Keratinocyte (primary cell): ENCODE measurements around the gene PARD3. TPM values are rescaled to one million over a fixed set of nuclear protein-coding genes. Genes with fewer than 3 reads are reported as not detected.

Experiments
- DNase-seq: peaks from one replicate; pipeline ENCODE4 v3.0.0-alpha.2; 2011; ENCODE audit warnings: low read depth, missing footprints, low spot score
- FAIRE-seq: peaks from 2 replicates; lab custom pipeline; 2011; peaks lifted over from hg19 to GRCh38; lab: Jason Lieb, UNC
- H2AFZ ChIP-seq: 2 replicates; pipeline ENCODE4 v1.6.0; 2012; ENCODE audit warnings: low read length, control low read depth, inconsistent platforms; ENCODE audit not compliant: control insufficient read depth
- H3K27ac ChIP-seq: 2 replicates; pipeline ENCODE4 v1.5.1; 2011; ENCODE audit warnings: low read length; ENCODE audit not compliant: control insufficient read depth, insufficient read depth
- H3K27me3 ChIP-seq: 3 replicates; pipeline ENCODE4 v1.6.0; 2011; ENCODE audit warnings: low read length; ENCODE audit not compliant: control insufficient read depth, insufficient read depth; ENCODE audit errors: extremely low read depth
- H3K36me3 ChIP-seq, 2 experiments: 2 replicates in 1 of 2; 3 replicates in 1 of 2; pipeline ENCODE4 v1.5.1; 2011; ENCODE audit warnings: low read length in 2 of 2, mild to moderate bottlenecking in 1 of 2; ENCODE audit not compliant: control insufficient read depth in 2 of 2, insufficient read depth in 2 of 2; ENCODE audit errors: extremely low read depth in 1 of 2
- H3K4me1 ChIP-seq: 3 replicates; pipeline ENCODE4 v1.5.1; 2011; ENCODE audit warnings: low read length; ENCODE audit not compliant: control insufficient read depth, insufficient read depth; ENCODE audit errors: extremely low read depth
- H3K4me2 ChIP-seq: 3 replicates; pipeline ENCODE4 v1.6.0; 2011; ENCODE audit warnings: low read depth, low read length; ENCODE audit not compliant: control insufficient read depth, insufficient read depth; ENCODE audit errors: extremely low read depth
- H3K4me3 ChIP-seq, 3 experiments: fragments of 200-600 bp in 1 of 3; sonication (generic) in 1 of 3; 2 replicates in 2 of 3; 3 replicates in 1 of 3; pipeline ENCODE4 v1.5.1; 2011 to 2016; ENCODE audit warnings: low read length in 3 of 3, mild to moderate bottlenecking in 3 of 3, control low read depth in 2 of 3, inconsistent platforms in 1 of 3, low read depth in 1 of 3, mixed read lengths in 1 of 3, mixed run types in 1 of 3, moderate library complexity in 1 of 3; ENCODE audit not compliant: control insufficient read depth in 2 of 3, insufficient read depth in 2 of 3; ENCODE audit errors: extremely low read depth in 1 of 3
- H3K79me2 ChIP-seq: 2 replicates; pipeline ENCODE4 v1.6.0; 2012; ENCODE audit warnings: low read length; ENCODE audit not compliant: control insufficient read depth, insufficient read depth
- H3K9ac ChIP-seq: 3 replicates; pipeline ENCODE4 v1.6.0; 2011; ENCODE audit warnings: low read length; ENCODE audit not compliant: control insufficient read depth, insufficient read depth; ENCODE audit errors: extremely low read depth
- H3K9me1 ChIP-seq: 3 replicates; pipeline ENCODE4 v1.6.0; 2011; ENCODE audit warnings: low read length; ENCODE audit not compliant: control insufficient read depth, insufficient read depth; ENCODE audit errors: extremely low read depth
- H3K9me3 ChIP-seq: 2 replicates; pipeline ENCODE4 v1.5.1; 2012; ENCODE audit warnings: low read depth, low read length; ENCODE audit not compliant: control insufficient read depth
- H4K20me1 ChIP-seq: 3 replicates; pipeline ENCODE4 v1.6.0; 2011; ENCODE audit warnings: low read length; ENCODE audit not compliant: control insufficient read depth, insufficient read depth; ENCODE audit errors: extremely low read depth
- EZH2 ChIP-seq: IDR thresholded peaks from one replicate; pipeline ENCODE4 v1.6.1; 2012; ENCODE audit warnings: inconsistent platforms, mild to moderate bottlenecking, low read length, moderate library complexity
- dilution Hi-C: fragments of 300-500 bp; cut with MboI; formaldehyde crosslinking; loops from one replicate; pipeline ENCODE4 v1.7.0; 2020; ENCODE audit warnings: low sequenced_read_pairs; ENCODE audit not compliant: extremely low pct_ligation_motif_present
- polyA plus RNA-seq, 5 experiments: library from polyadenylated mRNA; depleted of rRNA in 3 of 5; stranded (reverse) in 3 of 5; stranded (forward) in 1 of 5; unstranded in 1 of 5; fragments of >200 nt; gene quantifications; 1 replicate in 1 of 5; 2 replicates in 3 of 5; 3 replicates in 1 of 5; pipeline versions ENCODE4 v1.2.1 to v1.2.3, GENCODE V29; 2011 to 2012; ENCODE audit warnings: missing spikeins in 2 of 5, low read depth in 1 of 5, low replicate concordance in 1 of 5
- TF ChIP-seq, protein P1 (sequence below), 3 experiments: IDR thresholded peaks in 1 of 3; conservative IDR thresholded peaks in 1 of 3; optimal IDR thresholded peaks in 1 of 3; 2 replicates in 2 of 3; 3 replicates in 1 of 3; pipeline versions ENCODE3 to v1.5.1; 2011; ENCODE audit warnings: low read length in 3 of 3, mild to moderate bottlenecking in 3 of 3, moderate library complexity in 2 of 3, control low read depth in 1 of 3, inconsistent platforms in 1 of 3; ENCODE audit not compliant: insufficient read depth in 2 of 3; ENCODE audit errors: extremely low read depth in 1 of 3

PARD3 gene
- polyA plus RNA-seq, 1 donor (not counting 4 experiments of a cell fraction or from before 2014, with no cell fraction given) = 46.4 TPM

DNA sequence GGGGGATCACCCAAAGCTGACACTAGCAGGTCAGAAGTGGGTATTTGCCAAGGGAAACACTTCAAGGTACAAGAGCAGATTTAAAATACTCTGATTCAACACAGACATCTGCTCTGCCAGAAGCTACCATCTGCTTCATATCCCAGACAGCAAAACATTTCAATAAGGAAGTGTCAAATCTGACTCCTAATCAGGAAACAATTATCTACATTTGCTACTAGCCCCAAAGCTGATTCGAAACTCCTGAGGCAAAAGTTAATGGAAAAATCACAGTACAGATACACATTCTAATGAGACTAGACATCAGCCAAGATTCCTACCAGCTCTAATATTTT lies 48.9 kb downstream of the PARD3 start:
- Histone ChIP-seq H3K4me3 (no peak overlapping the region), H3K9ac (peak overlapping the region; percentile 34), H3K27me3 (no peaks in the 10 kb centered on the region), H3K27ac (peak overlapping the region; percentile 52), H3K36me3 (no peaks in the 10 kb centered on the region), H3K9me1 (no peaks in the 10 kb centered on the region), H3K4me1 (peaks cover 68% of the 10 kb centered on the region), H3K4me2 (peak overlapping the region; percentile 20), H4K20me1 (no peaks in the 10 kb centered on the region), H3K79me2 (peaks cover 76% of the 10 kb centered on the region), H2AFZ (no peak overlapping the region), H3K9me3 (no peaks in the 10 kb centered on the region)
- TF ChIP-seq, protein P1, sequence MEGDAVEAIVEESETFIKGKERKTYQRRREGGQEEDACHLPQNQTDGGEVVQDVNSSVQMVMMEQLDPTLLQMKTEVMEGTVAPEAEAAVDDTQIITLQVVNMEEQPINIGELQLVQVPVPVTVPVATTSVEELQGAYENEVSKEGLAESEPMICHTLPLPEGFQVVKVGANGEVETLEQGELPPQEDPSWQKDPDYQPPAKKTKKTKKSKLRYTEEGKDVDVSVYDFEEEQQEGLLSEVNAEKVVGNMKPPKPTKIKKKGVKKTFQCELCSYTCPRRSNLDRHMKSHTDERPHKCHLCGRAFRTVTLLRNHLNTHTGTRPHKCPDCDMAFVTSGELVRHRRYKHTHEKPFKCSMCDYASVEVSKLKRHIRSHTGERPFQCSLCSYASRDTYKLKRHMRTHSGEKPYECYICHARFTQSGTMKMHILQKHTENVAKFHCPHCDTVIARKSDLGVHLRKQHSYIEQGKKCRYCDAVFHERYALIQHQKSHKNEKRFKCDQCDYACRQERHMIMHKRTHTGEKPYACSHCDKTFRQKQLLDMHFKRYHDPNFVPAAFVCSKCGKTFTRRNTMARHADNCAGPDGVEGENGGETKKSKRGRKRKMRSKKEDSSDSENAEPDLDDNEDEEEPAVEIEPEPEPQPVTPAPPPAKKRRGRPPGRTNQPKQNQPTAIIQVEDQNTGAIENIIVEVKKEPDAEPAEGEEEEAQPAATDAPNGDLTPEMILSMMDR (optimal IDR thresholded peaks at IDR 0.05 in 1 of 3, IDR thresholded peaks at IDR 0.05 in 1 of 3, conservative IDR thresholded peaks at IDR 0.05 in 1 of 3; ENCODE audit: extremely low read depth in 1 of 3, insufficient read depth in 2 of 3, low read length in 3 of 3) = no peak
- TF ChIP-seq EZH2 = no peak
- FAIRE-seq = no peak
- no peak for DNase-seq
- dilution Hi-C loops = no loop called here

DNA sequence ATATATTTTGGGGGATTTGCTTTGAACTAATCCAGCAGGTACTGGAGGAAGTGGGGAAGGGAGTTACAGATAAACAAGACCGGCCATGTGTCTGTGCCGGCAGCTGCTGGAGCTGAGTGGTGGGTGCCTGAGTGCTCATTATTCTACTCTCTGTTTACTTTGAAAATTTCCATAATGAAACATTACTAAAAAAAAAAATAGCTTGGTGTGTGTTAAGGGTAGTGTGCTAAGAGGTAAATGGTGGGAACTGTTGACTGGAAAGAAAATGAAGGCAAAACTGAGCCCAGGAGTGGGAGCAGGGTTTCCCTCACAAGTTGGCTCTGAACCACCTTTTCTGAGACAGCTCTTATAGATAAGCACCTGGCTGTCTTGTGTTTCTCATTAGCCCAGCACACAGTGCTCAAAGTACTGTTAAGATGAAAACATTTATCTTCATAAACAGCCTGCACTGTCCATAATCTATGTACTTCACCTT lies 50.6 kb downstream of the PARD3 start:
- Histone ChIP-seq H3K4me1 (peaks cover 66% of the 10 kb centered on the region), H3K9me3 (no peaks in the 10 kb centered on the region), H4K20me1 (no peaks in the 10 kb centered on the region), H3K4me3 (peak overlapping the region in 2 of 3 experiments; percentile 8 to 46), H3K79me2 (peaks cover 70% of the 10 kb centered on the region), H2AFZ (no peak overlapping the region), H3K4me2 (peak overlapping the region; percentile 74), H3K9ac (peak overlapping the region; percentile 41), H3K9me1 (no peaks in the 10 kb centered on the region), H3K27me3 (no peaks in the 10 kb centered on the region), H3K36me3 (no peaks in the 10 kb centered on the region), H3K27ac (peak overlapping the region; percentile 55)
- TF ChIP-seq, protein P1 (optimal IDR thresholded peaks at IDR 0.05 in 1 of 3, IDR thresholded peaks at IDR 0.05 in 1 of 3, conservative IDR thresholded peaks at IDR 0.05 in 1 of 3; ENCODE audit: extremely low read depth in 1 of 3, insufficient read depth in 2 of 3, low read length in 3 of 3) = no peak
- TF ChIP-seq EZH2 = no peak
- no peak for DNase-seq
- dilution Hi-C loops = no loop called here
- FAIRE-seq = peak; percentile 17
